ENCODE measurements around the gene GRIN2A.
"Not testable (repeated sequence)": the region's sequence is repeated elsewhere in the genome, so short reads cannot be mapped to it uniquely, and the experiment has no call there.

Gene GRIN2A

DNA sequence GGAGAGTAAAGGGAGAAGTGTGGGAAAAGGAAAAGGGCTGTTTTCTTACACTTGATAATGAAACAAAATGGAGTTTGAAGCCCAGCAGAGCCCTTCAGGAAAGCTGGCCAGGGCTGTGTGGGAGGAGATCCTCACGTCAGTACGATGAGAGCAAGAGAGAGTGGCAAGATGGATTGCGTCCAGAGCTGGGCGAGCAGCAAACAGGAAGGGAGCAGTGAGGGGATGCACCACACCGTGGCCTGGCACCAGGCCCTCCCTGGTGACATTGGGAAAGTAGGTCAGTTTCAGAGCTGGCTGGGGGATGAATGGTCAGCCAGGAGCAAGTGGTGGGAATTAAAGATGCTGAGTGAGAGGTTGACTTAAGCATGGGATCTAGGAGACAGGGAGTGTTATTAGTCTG lies 273.6 kb downstream of the GRIN2A start:
- no peak for DNase-seq

DNA sequence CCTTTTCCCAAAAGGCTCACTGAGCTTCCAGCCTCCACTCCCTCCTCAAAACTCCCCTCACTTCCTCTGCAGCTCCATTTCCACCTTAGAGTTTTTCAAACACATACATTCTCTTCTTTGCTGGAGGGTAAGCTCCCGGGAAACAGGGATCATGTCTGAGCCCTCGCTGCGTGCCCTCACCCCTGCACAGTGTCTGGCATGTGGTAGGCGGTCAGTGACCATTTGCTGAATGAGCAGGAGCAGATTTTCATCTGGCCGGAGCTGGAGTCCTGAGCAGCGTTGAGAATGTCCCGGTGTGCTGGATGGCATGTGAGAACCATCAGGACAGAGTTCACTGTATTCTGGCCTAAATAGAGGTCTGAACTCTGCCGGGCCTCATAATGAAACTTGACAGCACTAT lies 274.5 kb downstream of the GRIN2A start:
- no peak for DNase-seq

DNA sequence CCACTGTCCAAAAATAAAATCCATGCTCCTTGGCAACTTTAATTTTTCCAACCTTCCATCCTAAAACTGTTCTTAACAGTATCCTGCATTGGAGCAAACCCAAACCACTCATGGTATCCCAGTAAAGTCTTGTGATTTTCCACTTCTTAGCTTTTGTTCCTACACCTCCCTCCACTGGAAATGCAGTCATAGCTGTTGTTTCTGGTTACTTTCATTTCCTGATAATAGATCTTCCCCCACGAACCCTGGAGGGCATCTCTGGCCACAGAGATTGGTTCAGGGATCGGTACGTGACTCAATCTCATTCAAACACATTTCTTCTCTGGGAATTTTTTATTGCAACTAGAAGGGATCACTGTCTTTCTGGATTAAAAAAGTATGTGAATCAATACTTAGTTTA lies 276.0 kb downstream of the GRIN2A start:
- DNase-seq = no peak

DNA sequence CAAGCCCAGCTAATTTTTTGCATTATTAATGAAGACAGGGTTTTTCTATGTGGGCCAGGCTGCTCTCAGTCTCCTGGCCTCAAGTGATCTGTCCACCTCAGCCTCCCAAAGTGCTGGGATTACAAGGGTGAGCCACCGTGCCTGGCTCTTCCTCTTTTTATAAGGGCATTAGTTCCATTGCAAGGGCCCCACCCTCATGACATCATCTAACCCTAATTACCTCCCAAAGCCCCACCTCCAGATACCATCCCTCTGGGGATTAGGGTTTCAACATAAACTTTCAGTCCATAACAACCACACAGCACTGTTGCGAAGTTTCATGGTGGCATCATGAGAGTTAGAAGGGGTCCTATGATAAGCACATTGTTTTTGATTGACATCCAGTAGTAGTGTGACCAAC lies 277.7 kb downstream of the GRIN2A start:
- no peak for DNase-seq

DNA sequence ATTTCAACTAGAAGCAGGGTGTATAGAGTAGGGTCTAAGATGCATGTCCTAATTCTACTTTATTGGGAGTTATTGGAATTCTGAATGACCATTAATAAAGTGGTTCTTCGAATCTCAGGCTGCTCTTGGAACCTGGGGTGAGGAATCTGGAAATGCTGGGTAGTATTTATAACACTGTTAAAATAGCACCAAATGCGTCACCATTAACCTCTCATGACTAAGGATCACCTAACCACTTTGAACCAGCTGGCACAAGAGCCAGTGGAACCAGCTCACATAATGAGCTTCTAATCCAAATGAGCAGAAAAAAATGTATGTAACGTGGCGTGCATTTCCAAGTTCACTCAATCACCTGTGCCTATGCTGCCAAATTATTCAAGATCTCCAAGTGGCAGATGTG lies 281.7 kb downstream of the GRIN2A start:
- DNase-seq = no peak

DNA sequence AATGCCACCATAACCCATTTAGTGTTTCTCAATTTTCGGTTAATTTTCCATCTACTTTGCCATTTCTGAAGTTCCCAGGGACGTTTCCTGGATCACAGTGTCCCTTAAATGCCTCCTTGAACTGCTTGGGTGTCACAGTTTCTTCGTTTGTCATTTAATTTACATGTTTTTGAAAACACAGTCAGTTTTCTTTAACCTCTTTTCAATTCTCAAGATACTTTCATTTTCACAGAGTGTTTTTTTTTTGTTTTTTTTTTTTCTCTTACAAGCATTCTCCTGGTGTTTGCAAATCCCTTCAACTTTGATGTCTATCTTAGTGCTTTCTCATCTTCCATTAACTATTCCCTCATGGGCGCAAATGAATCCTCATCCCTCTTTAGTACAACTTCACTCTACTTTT lies 283.7 kb downstream of the GRIN2A start:
- DNase-seq = no peak

DNA sequence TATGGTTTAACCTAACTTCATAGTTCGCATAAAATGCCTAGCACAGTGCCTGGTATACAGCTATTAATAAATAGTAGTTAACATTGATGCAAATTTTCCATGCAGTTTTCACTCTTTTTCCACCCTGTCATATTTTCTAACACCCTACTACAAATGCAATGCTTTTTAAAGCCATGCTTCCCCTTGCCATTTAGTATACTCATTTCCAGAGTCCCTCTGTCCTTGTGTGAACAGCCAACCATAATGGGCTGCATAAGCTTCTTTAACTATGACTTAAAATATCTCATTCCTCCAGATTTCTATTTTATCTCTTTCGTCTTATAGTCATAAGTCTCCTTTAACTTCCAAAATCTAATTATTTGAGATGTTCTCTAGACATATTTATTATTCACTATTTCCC lies 284.1 kb downstream of the GRIN2A start:
- no peak for DNase-seq

DNA sequence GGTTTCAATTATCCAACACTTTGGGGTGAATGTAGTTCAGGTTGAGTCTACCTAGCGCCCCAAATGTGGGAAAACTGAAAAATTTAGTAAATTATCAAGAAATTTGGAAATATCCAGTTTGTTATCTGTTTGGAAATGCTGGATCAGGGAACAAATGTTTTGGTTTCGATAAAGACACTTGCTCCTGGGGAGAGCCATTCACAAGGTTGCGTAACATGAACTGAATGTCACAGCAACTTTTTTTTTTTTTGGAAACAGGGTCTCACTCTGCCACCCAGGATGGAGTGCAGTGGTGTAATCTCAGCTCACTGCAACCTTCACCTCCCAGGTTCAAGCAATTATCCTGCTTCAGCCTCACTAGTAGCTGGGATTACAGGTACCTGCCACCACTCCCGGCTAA lies 286.4 kb downstream of the GRIN2A start:
- DNase-seq = no peak

DNA sequence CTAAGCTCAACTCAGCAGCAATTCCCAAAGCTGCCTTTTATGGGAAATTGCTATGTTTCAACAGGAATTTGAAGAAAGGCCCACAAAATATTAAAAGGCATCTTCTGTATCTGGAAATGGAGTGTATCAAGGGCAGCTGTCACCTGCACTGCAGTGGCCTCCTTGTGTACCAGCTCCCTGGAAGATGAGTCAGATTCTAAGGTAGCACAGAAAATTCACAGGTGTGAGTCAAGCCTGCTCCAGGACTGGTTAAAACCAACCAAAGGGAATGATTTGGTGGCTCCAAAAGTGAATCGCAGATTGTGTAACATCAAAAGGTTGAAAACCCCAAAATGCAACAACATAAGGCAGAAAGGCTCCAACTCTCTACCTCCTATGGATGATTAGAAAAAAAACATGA lies 296.4 kb downstream of the GRIN2A start:
- no peak for DNase-seq

DNA sequence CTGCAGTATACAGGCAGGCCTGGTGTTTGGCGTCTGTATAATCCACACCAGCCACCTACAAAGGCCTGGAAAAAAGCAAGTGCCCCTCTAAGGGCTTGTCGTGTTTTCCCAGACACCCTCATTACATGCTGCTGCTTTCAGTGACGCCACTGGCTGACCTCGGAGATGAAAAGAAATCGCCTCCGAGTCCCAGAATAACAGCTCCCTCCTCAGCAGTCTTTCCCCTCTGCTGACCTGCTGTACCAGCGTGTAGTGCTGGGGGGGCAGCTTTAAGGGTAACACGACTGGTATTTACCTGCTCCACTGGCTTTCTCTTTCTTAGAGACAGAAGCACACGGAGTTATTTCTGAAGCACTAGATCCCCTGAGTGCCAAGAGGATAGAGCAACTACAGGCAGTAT lies 296.8 kb downstream of the GRIN2A start:
- DNase-seq = no peak

DNA sequence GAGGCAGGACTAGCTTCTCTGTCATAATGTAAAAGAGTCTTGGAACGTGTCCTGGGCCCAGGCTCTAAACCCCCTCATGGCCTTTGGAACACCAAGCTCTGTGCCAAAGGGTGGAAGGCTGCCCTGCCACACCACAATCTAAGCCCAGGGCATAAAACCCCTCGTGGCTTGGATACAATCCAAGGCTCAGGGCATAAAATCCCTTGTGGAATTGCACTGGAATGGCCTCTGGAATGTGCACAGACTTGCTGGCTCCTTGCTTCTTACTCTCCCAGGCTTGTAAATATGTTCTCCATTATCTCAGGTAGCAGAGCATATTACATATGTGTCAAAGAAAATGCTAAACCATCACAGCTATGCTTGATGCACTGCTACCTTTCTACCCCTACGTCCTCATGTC lies 306.2 kb downstream of the GRIN2A start:
- DNase-seq = not testable (repeated sequence)

DNA sequence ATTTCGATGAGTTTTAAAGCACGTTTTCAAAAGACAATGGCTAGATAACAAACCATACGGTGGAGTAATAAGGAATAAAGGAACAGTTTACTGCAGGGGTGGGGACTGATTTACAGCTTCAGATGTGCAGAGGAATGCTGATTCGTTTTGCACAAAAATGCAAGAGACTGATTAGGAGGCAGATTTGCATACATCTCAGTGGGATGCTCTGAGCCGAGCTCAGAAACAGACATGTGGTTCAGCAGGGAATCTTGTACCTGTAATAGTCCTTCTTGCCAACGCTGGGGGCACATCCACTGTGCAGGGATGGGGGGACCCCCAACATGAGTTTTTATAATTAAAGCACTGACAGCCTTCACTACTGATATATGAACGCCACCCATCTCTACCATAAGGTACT lies 308.0 kb downstream of the GRIN2A start:
- no peak for DNase-seq

DNA sequence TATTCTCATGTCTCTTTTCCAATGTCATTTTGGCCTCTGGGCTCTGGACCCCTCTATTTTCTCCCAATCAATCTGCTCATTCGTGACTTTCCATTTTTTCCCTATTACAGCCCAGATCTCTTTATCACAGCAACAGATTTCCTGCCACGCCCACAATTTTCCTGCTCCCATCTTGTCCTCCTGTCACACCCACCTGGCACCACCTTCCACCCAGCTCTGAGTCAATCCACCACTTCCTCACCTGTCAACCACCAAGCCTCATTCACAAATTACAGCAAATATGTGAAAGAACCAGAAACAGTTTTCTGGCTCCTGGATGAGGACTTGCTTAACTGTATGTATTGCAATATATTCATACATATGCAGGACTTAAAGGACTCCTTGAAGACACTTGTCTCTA lies 311.3 kb downstream of the GRIN2A start:
- no peak for DNase-seq

DNA sequence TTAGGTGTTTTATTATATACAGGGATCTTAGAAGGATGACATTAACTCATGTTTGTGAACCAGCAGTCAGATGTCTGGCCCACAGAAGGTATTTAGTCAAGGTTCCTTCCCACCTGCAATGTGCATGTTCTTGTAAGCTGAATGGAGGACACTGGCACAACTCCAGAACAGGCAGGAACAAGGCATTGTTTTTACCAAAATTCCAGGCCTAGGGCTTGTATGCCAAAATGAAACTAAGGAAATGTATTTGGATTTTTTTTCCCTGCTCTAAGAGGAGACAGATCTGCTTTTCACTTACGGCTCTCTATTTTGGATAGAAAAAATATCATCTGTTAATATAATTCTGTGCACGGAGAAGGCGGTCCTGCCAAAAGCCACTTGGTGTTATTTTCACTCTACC lies 312.5 kb downstream of the GRIN2A start:
- DNase-seq = no peak

DNA sequence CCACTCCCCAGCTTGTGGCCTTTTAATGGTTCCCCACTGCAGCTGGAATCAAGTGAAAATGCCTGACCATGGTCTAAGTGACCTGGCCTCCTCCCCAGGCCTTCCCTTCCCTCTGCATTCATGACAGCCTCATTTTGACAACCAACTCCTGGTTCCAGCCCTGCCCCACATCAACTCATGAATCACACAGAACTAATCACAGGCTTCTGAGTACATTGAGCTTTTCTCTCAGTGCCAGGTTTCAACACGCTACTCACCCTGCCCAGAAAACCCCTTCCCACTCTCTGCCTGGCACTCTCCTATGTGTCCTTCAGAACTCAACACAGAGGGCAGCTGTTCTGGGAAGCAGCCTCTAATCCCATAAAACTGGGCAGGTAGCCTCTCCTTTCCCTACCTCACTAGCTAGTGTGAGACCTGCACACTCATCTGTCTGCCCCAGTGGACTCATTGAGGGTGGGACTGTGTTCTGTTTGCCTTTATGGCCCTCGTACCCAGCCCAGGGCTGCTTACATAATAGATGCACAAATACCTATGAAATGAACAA lies 313.6 kb downstream of the GRIN2A start:
- no peak for DNase-seq

DNA sequence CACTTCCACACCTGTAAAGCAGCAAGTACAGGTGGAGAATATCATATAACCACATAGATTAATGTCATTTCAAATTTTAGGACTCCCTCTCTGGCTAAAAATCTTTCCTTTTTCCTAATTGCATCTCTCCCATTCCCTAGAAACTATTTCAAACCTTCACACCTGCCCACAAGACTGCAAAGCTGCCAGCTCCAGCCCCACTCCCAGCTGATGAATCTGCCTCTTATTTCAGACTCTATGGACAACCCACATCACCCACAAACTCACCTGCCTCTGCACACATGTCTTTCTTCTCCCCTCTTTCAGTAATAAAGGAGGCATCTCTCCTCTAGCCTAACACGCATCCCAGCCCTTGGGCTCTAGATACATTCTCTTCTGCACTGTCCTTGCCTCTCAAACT lies 315.1 kb downstream of the GRIN2A start:
- no peak for DNase-seq

DNA sequence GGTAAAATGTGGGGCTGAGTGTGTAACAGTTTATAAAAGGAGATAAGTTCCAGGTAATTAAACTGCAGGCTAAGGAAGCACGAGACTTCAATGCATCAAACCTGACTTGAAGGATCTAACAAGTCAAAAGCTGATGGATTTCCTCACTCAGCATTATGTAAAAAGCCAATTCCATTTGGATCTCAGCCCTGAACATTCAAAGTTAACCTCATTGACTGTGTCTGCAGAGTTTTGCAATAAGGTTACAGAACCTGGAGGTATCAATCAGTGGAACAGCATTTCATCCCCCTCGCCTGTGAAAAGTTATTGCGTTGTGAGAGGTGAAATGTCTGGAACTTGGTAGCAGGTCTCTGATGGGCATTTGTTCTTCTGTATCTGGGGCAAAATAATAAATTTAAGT lies 317.8 kb downstream of the GRIN2A start:
- DNase-seq = no peak

DNA sequence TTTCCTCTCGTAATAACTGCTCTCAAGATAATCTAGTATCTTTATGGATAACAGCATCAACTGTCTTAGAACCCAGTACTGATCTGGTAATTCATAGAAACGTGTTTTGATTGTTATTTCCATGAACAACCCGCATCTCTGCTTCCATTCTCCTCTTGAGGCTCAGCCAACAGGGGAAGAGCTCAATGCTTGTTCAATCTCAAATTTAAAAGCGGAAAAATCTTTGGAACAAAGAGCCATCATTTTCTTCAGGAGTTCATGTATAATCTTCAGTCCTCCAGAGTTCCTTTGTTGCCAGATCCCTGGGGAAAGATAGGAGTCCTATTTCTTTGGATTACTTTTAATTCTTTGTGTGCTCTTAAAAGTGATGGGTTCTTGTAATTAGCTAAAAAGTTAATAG lies 319.9 kb downstream of the GRIN2A start:
- DNase-seq = no peak

DNA sequence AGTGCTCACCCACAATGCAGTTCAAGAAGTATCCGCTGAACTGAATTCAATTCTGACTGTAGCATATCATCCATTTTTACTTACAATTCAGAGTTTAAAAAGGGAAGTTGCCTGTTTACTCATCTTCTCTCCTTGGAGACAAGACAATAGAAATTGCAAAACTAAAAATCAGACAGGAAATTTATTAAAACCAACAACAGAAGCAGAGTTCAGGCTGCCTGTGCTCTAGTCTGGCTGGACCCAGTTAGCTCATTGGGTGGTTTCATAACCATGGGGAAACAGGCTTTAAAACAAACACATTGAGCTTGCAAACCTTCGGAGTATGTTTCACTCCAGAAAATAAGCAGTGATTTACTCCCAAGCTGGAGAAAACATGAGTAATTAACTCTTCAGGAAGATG lies 321.4 kb downstream of the GRIN2A start:
- DNase-seq = no peak

DNA sequence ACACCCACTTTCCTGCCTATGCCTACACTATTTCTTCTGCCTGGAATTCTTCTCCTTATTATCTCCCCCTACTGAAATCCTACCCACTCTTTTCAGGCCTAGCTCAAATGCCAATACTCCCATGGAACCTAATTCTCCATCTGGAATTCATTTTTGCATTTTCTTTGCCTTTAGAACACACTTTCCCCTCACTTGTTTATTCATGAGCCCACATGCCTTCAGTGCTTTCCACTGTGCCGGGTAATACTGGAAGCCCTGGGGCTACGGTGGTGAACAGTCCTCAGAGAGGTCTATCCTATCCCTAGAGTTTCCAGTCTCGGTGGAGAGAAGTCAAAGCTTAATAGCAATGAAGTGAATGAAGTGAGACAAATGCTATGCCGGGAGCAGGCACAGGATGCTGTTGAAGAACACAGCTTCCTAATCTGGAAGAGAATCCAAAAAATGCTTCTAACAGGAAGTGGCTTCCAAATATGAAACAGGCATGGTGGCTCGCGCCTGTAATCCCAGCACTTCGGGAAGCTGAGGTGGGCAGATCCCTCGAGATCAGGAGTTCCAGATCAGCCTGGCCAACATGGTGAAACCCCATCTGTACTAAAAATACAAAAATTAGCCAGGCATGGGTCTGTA lies 322.4 kb downstream of the GRIN2A start:
- no peak for DNase-seq

DNA sequence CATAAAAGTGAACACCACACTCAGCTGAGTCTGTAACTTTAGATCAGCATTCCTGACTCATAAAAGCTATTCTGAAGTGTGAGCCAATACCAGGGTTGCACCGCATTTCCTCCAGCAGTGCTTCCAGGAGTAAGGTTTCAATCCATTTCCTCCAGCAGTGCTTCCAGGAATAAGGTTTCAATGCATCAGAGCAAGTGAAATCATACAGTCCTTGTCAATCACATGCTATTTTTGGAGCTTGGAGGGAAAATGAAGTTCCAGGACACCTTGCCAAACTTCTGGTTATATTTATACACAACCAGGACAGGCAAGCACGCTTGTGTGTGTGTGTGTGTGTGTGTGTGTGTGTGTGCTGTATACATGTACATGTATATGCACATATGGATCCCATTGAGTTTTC lies 327.6 kb downstream of the GRIN2A start:
- no peak for DNase-seq

DNA sequence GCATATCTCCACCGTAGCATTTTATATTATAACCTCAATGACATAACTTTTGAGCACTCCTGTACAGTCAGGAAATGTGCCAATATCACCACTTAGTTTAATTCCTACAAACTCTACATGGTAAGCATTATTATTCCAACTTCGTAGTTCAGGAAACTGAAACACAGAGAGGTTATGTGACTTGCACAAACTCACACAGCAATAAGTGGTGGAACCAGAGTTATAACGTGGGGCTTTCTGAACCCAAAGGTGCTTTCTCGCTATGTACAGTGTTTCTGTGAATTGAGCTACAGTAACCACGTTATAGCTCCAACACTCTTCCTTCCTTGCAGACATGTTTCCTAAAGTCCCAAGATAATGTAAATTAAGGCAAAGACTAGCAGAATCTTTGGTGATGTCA lies 330.2 kb downstream of the GRIN2A start:
- DNase-seq = no peak

DNA sequence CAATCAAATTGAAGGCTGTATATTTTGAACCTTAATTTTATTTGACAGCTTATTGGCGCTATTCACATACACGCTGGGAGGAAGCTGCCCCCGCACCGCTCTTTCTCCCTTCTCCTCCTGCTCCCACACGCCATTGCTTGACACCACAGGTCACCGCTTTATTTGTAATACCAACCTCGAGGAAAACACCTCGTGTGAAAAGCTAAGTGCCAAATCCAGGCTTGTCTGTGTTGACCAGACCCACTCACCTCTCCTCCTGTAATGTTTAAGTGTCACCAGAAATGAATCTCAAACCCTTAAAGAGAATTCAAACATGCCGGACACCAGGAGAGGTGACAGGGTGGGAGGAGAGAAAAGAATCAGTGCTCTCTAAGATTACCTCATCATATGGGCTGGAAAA lies 331.4 kb downstream of the GRIN2A start:
- no peak for DNase-seq

DNA sequence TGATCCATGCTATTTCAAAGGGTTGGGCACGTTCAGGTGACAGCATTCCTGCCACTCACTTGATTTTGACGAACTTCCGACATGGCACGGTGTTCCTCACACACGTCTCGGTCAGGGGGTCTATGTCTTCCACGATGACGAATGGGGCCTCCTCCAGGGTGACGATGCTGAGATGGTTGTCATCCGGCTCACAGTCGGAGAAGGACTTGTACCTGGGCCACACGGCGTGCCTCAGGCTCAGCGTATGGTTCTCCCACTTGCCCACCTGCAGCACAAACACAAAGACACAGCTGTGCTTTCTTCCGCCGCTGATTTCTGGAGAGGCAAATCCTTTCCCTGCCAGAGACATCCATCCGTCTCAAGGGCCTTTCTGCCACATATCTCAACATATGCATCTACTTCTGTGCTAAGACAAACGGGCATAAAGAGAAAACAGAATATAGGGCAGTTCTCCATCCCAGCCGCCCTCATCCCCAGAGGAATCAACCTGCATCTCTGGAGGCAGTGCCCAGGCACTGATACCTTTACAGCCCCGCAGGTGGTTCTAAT lies 332.5 kb downstream of the GRIN2A start:
- DNase-seq = no peak

DNA sequence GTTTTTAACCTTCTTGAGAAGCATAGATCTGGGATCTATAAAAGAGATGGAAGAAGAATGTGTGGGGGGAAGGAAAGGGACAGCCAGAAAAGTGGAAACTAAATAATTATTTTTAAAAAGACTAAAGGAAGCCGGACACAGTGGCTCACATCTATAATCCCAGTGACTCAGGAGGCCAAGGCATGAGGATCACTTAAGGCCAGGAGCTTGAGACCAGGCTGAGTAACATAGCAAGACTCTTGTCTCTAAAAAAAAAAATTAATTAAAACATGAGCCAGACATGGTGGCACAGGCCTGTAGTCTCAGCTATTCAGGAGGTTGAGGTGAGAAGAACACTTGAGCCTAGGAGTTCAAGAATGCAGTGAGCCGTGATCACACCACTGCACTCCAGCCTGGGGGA lies 335.1 kb downstream of the GRIN2A start:
- no peak for DNase-seq

Data from NCI-H774 (cell line).